HL-60/S4 (cell line): ENCODE data around the gene DYSF.

Source experiments
- in situ Hi-C: fragments of 300-500 bp; cut with MboI; formaldehyde crosslinking; loops from 2 replicates; pipeline ENCODE4 v1.14.3; 2022; ENCODE audit warnings: low sequenced_read_pairs

DYSF gene

DNA sequence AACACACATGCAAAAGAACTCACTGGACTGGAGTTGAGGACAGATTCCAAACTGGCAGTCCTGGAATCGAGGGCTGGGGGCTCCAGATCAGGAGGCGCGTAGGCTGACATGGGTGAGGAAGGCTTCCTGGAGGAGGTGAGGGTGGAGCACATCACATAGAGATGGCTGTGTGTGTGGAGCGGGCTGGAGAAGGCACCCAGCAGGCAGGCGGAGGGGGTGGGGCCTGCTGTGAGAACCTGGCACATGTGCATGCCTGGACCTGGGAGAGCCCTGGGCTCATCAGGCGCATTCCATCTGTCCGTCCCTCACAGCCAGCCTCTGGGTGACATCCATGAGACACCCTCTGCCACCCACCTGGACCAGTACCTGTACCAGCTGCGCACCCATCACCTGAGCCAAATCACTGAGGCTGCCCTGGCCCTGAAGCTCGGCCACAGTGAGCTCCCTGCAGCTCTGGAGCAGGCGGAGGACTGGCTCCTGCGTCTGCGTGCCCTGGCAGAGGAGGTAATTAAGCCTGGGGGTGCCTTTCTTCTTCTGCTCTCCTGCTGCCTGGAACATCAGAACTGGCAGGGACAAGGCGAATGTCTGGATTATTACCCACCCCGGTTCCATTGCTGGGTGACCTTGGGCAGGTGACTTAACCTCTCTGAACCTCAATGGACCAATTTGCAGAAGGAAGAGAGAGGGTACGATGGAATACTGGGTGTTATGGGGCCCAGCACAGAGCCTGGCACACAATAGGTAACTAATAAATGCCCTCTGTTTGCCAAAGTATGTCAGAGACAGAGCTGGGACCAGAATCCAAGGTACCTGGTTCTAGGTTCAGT is 108.3 kb downstream of the DYSF start:
- in situ Hi-C loops: loop anchor here (25.0 kb wide), 1 partner anchor 576 kb away; the partner anchor contains the start of gene CYP26B1

DNA sequence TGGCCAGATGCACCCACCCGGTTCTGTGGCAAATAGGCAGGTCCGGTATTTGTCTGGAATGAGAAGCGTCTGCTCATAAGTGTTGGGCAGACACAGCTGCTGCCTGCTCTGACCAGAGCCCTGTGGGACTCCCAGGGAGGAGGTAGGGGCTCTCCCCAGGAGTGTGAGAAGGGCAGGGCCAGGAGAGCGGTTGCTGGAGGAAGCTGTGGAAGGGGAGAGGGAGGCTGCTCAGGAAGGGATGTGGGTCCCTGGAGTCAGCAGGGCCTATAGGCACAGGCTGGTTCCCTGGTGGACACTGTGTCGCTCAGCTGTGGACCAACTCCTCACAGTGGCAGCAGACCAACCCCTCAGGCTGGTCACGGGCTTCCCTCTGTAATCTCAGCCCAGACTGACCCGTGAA is 109.2 kb downstream of the DYSF start:
- in situ Hi-C loops: loop anchor here (25.0 kb wide), 1 partner anchor 575 kb away; the partner anchor contains the start of gene CYP26B1

GRCh38 chr2:71563872-71564271 is 110.5 kb downstream of the DYSF start:
- in situ Hi-C loops: loop anchor here (25.0 kb wide), 1 partner anchor 573 kb away; the partner anchor contains the start of gene CYP26B1

DNA sequence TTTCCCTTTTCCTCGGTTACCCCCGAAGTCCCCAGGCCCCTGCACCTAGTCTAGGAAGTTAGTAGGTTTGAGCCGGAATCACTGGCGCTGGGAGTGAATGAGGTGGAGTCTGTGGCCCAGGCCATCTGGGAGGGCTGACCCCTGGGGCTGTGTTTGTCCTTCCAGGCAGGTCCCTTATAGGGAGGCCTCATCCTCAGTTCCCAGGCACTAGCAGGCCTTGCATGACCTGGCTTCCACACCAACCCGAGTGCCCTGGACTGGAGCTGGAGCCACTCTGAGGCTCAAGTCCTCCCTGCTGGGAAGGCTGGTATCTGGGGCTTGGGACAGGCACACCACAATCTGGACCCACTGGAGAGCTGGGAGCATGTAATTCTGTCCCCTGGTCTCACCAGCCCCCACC is 111.0 kb downstream of the DYSF start:
- in situ Hi-C loops: loop anchor here (25.0 kb wide), 1 partner anchor 573 kb away; the partner anchor contains the start of gene CYP26B1

DNA sequence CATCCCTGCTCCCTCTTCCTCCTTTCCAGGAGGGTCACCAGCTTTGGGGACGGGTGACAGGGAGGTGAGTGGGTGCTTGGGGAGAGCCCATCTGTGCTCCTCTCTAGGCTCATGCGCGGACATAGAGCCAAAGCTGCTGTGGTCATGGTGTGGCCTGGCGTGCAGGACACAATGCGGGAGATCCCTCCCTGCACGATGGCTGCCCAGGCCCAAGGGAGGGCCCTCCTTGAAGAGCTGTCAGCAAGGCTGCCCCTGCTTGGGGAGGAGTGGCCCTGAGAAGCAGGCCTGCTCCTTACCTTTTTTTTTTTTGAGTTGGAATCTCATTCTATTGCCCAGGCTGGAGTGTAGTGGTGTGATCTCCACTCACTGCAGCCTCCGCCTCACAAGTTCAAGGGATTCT is 111.4 kb downstream of the DYSF start:
- in situ Hi-C loops: loop anchor here (25.0 kb wide), 1 partner anchor 573 kb away; the partner anchor contains the start of gene CYP26B1

DNA sequence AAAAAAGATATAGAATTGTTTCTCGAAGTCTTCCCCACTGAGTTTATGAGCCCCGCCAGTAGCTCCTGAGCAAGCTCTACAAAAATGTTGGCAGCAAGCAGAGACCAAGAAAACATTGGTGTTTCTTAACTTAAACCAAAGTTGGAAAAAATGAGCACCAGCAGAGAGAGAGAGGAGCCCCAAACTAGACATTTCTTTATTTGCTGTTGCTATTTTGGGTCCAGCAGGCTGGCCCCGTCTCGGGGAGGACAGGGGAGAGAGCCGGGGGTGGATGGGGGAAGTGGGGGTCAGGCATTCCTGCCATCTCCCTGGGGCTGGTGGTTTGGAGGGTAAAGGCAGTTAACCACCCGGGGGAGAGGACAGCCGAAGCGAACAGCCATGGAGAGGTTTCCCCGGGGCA is 113.0 kb downstream of the DYSF start:
- in situ Hi-C loops: loop anchor here (25.0 kb wide), 1 partner anchor 571 kb away; the partner anchor contains the start of gene CYP26B1

GRCh38 chr2:71567625-71568024 is 114.3 kb downstream of the DYSF start:
- in situ Hi-C loops: loop anchor here (25.0 kb wide), 1 partner anchor 570 kb away; the partner anchor contains the start of gene CYP26B1

GRCh38 chr2:71568103-71568502 is 114.7 kb downstream of the DYSF start:
- in situ Hi-C loops: loop anchor here (25.0 kb wide), 1 partner anchor 569 kb away; the partner anchor contains the start of gene CYP26B1

- in situ Hi-C loops: loop anchor here (25.0 kb wide), 1 partner anchor 567 kb away; the partner anchor contains the start of gene CYP26B1
Observed at GRCh38 chr2:71570511-71570910, 117.2 kb downstream of the DYSF start.

DNA sequence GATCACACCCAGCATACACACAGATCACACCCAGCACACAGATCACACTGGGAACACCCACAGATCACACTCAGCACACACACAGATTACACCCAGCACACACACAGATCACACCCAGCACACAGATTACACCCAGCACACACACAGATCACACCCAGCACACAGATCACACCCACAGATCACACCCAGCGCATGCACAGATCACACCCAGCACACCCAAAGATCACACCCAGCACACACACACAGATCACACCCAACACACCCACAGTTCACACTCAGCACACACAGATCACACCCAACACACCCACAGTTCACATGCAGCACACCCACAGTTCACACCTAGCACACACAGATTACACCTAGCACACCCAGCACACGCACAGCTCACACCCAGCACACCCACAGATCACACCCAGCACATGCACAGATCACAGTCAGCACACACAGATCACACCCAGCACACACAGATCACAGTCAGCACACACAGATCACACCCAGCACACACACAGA is 117.6 kb downstream of the DYSF start:
- in situ Hi-C loops: loop anchor here (25.0 kb wide), 1 partner anchor 566 kb away; the partner anchor contains the start of gene CYP26B1

DNA sequence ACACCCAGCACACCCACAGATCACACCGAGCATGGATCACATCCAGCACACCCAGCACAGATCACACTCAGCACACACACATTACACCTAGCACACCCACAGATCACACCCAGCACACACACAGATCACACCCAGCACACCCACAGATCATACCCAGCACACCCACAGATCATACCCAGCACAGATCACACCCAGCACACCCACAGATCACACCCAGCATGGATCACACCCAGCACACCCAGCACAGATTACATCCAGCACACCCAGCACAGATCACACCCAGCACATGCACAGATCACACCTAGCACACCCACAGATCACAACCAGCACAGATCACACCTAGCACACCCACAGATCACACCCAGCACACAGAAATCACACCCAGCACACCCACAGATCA is 118.6 kb downstream of the DYSF start:
- in situ Hi-C loops: loop anchor here (25.0 kb wide), 1 partner anchor 565 kb away; the partner anchor contains the start of gene CYP26B1

DNA sequence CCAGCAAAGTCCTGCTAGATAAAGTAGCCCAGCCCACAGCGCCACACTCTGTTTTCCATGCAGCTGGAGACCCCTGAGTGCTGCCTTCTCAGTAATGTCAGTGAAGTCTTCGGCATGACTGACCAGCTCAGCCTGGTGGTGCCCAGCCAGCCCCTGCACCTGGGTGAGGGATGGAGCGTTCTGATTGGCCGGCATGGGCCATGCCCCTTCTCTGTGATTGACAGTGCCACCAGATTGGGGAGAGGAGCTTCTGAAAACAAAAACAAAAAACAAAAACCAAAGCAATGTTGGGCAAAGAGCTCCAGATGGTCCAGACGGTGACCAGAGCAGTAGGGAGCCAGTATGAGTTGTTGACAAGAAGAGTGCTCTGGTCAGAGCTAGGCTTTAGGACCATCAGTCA is 122.6 kb downstream of the DYSF start:
- in situ Hi-C loops: no loop called here

GRCh38 chr2:71576541-71576940 is 123.2 kb downstream of the DYSF start:
- in situ Hi-C loops: no loop called here

- in situ Hi-C loops: no loop called here
Observed at GRCh38 chr2:71577209-71577608, 123.8 kb downstream of the DYSF start.

- in situ Hi-C loops: no loop called here
Observed at GRCh38 chr2:71578767-71579342, 125.5 kb downstream of the DYSF start.

- in situ Hi-C loops: no loop called here
Observed at GRCh38 chr2:71581026-71581425, 127.7 kb downstream of the DYSF start.

- in situ Hi-C loops: no loop called here
Observed at GRCh38 chr2:71583876-71584275, 130.5 kb downstream of the DYSF start.

DNA sequence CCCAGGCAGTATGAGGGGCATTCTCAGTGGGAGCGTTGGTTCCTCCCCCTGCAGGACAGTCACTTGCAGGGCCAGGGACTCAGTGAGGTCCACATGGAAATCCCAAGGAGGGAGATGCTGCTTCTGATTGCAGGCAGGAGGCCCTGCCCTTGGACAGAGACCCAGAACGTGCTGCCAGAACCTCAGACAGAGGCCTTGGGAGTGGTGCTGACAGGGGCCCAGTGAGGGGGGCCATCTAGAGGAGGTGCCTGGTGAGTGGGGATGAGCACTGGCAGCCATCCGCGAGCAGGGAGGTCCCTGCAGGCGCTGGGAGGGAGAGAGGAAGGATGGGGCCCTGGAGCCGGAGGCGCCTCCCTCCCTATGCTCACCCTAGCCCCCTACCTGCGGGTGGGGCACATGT is 133.1 kb downstream of the DYSF start:
- in situ Hi-C loops: no loop called here

GRCh38 chr2:71587509-71588073 is 134.2 kb downstream of the DYSF start:
- in situ Hi-C loops: no loop called here

GRCh38 chr2:71588497-71589170 is 135.3 kb downstream of the DYSF start:
- in situ Hi-C loops: no loop called here
